ENCODE measurements around the gene DHX57. TPM values are rescaled to one million over a fixed set of nuclear protein-coding genes. Genes with fewer than 3 reads are reported as not detected.
"Not testable (repeated sequence)": the region's sequence is repeated elsewhere in the genome, so short reads cannot be mapped to it uniquely, and the experiment has no call there.

Gene DHX57
- total and polyA plus RNA-seq, 2 donors = 9.2 to 30.3 TPM

DNA sequence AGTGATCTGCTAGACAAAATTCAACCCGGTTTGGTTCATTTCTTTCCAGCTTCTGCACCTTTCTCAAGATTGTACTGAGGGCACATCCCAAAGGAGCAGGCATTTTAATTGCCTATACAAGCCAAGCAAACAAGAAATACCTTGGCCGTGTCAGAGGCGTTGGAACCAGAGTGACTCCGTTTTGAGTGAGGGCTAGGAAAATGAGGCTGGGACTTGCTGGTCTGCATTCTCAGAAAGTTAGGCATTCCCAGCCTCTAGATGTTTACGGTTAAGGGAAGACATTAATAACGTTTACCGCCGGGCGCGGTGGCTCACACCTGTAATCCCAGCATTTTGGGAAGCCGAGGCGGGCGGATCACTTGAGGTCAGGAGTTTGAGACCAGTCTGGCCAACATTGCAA lies 99.2 kb downstream of the DHX57 start:
- 68% methylated on average over 13 of the region's 13 CpGs for WGBS

DNA sequence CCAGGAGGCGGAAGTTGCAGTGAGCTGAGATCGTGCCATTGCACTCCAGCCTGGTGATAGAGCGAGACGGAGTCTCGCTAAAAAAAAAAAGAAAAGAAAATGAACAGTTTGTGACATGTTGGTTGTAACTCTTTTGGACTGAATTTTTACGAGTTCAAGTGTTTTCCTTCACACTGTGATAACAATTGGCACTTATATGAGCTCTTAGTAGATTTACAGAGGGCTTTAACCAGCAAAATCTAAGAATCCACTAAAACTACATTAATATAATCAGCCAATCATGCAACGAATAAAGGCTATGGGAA lies 99.9 kb downstream of the DHX57 start:
- no peak for DNase-seq (ENCODE audit: extremely low spot score)
- WGBS = 24% methylated on average over 7 of the region's 7 CpGs
- Histone ChIP-seq H3K36me3 (ENCODE audit: insufficient read depth) (peaks cover 3% of the 10 kb centered on the region), H3K27ac (ENCODE audit: low read depth) (no peak overlapping the region), H3K4me3 (ENCODE audit: low read depth, low read length) (no peak overlapping the region), H3K4me1 (ENCODE audit: insufficient read depth) (no peaks in the 10 kb centered on the region)

More for the DNA sequence above, 99.2 kb downstream of the DHX57 start:
- Histone ChIP-seq H3K4me3 (ENCODE audit: low read depth, low read length) (no peak overlapping the region), H3K36me3 (ENCODE audit: insufficient read depth) (peaks cover 3% of the 10 kb centered on the region), H3K27ac (ENCODE audit: low read depth) (no peak overlapping the region), H3K4me1 (ENCODE audit: insufficient read depth) (no peaks in the 10 kb centered on the region)
- no peak for DNase-seq (ENCODE audit: extremely low spot score)

DNA sequence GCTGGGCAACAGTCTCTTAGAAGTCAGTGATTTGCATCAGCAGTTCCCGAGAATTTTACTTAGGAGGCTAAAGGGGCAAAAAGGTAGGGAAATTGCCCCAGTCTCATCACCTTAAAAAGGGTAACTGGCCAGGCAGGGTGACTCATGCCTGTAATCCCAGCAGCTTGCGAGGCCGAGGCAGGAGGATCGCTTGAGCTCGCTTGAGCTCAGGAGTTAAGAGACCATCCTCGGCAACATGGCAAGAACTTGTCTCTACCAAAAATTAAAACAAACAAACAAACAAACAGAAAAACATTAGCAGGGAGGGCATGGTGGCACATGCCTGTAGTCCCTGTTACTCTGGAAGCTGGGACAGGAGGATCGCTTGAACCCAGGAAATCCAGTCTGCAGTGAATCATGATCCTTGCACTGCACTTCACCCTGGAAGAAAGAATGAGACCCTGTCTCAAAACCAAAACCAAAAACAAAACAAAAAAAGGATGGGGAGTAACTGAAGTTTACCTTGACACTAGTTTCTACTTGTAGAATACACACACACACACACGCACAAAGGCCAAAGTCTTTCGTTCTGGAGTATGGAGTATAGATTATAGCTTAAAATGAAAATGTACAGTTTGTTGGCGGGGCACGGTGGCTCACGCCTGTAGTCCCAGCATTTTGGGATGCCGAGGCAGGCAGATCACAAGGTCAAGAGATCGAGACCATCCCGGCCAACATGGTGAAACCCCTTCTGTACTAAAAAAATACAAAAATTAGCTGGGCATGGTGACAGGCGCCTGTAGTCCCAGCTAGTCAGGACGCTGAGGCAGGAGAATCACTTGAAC lies 100.4 kb downstream of the DHX57 start:
- 80% methylated on average over 17 of the region's 17 CpGs for WGBS
- no peak overlapping the region for H3K27ac ChIP-seq (ENCODE audit: low read depth)
- H3K4me3 ChIP-seq (ENCODE audit: low read depth, low read length) = no peak overlapping the region
- no peak for DNase-seq (ENCODE audit: extremely low spot score)
- no peaks in the 10 kb centered on the region for H3K4me1 ChIP-seq (ENCODE audit: insufficient read depth)
- H3K36me3 ChIP-seq (ENCODE audit: insufficient read depth) = no peaks in the 10 kb centered on the region

DNA sequence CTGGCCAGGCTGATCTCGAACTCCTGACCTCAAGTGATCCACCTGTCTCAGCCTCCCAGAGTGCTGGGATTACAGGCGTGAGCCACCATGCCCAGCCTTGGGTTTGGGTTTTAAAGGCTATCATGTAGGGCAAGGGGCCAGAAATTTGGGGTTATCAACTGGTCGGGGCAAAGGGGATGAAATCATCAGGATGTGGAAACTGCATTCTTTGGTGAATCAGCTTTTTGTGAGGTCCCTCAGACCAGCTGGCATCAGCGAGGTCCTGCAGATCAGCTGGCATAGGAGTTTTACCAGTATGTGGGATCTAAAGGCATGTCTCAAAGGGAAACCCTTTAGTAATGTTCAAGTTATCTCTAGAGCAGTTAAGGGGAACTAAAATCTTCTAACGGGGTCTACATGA lies 104.1 kb downstream of the DHX57 start:
- Histone ChIP-seq H3K4me3 (ENCODE audit: low read depth, low read length) (no peak overlapping the region), H3K36me3 (ENCODE audit: insufficient read depth) (no peaks in the 10 kb centered on the region), H3K4me1 (ENCODE audit: insufficient read depth) (no peaks in the 10 kb centered on the region), H3K27ac (ENCODE audit: low read depth) (no peak overlapping the region)
- 61% methylated on average over 5 of the region's 5 CpGs for WGBS
- DNase-seq (ENCODE audit: extremely low spot score) = no peak

DNA sequence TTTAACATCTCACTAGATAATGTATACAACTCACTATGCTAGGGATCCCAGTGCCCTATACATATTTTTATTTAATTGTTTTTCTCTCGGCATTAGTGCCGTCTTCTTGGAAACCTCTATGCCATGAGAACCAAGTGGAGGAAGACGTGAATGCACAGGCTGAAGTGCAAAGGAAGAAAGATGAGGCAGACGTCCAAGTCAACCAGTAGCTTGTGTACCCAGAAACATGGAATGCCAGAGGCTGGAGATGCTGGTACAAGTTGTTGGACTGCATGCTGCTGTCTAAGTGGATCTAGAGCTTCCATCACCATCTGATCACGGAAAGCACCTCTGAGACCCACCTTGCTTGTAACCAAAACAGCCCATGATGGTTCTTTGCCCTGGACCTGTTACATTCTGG lies 110.2 kb downstream of the DHX57 start:
- 87% methylated on average over 5 of the region's 5 CpGs for WGBS
- no peak for DNase-seq (ENCODE audit: extremely low spot score)
- H3K4me1 ChIP-seq (ENCODE audit: insufficient read depth) = no peaks in the 10 kb centered on the region
- no peaks in the 10 kb centered on the region for H3K36me3 ChIP-seq (ENCODE audit: insufficient read depth)
- H3K27ac ChIP-seq (ENCODE audit: low read depth) = no peak overlapping the region
- H3K4me3 ChIP-seq (ENCODE audit: low read depth, low read length) = no peak overlapping the region

DNA sequence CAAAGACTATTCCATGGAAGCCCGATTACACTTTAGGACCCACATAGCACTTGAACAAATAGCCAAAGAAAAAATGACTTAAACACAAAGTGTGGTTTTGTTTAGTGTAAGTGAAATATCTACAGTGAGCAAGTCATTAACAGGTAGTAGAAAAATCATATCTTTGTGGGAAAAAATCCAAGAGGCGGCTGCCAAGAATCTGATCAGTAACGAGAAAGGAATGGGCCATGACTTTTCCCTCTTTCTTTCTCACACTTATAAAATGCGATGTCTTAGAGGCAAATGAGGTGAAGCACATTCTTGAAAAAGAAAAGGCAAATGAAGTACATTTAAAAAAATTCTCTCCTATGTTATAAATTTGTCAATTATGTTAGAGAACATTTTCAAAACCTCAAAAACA lies 110.6 kb downstream of the DHX57 start:
- Histone ChIP-seq H3K4me3 (ENCODE audit: low read depth, low read length) (no peak overlapping the region), H3K27ac (ENCODE audit: low read depth) (no peak overlapping the region), H3K4me1 (ENCODE audit: insufficient read depth) (no peaks in the 10 kb centered on the region), H3K36me3 (ENCODE audit: insufficient read depth) (no peaks in the 10 kb centered on the region)
- DNase-seq (ENCODE audit: extremely low spot score) = no peak
- WGBS = 73% methylated on average over 4 of the region's 4 CpGs

DNA sequence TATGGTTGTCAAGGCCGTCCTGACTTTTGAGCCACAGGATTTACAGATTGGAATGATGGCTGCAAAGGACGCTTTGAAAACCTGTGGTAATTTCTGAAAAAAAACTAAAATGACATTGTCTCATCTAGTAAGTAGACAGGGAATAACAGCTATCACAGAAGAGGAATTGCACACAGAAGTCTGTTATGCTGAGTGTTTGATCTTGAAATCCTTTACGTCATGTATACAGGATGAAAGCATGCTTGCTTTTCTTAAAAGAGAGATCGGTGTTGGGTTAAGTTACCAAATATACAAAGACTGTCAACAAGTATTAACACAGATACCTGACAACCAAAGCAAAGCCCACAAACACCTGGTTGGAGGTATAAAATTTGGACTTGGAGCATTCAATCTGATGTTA lies 112.0 kb downstream of the DHX57 start:
- DNase-seq (ENCODE audit: extremely low spot score) = no peak
- 94% methylated on average over 4 of the region's 4 CpGs for WGBS
- Histone ChIP-seq H3K4me1 (ENCODE audit: insufficient read depth) (no peaks in the 10 kb centered on the region), H3K4me3 (ENCODE audit: low read depth, low read length) (no peak overlapping the region), H3K36me3 (ENCODE audit: insufficient read depth) (no peaks in the 10 kb centered on the region), H3K27ac (ENCODE audit: low read depth) (no peak overlapping the region)

DNA sequence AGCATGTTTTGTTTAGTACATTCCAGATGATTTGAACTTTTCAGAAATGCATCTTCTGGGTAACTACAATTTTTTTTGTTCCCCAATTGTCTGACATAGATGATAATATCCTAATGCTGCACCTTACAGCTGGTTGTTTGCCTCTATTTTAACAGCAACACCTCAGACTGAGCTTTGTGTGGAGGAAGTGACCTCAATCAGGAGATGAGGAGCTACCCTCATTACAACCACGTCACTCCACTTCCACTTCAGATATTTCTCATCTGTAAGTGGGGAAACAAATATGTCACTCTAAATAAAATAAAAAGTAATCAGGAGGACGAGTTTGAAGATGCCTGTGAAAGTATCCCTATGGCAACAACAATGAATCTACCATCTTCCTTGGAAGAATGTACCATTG lies 112.5 kb downstream of the DHX57 start:
- no peaks in the 10 kb centered on the region for H3K36me3 ChIP-seq (ENCODE audit: insufficient read depth)
- no peak for DNase-seq (ENCODE audit: extremely low spot score)
- 80% methylated on average over 2 of the region's 2 CpGs for WGBS
- H3K4me1 ChIP-seq (ENCODE audit: insufficient read depth) = no peaks in the 10 kb centered on the region
- no peak overlapping the region for H3K27ac ChIP-seq (ENCODE audit: low read depth)
- no peak overlapping the region for H3K4me3 ChIP-seq (ENCODE audit: low read depth, low read length)

DNA sequence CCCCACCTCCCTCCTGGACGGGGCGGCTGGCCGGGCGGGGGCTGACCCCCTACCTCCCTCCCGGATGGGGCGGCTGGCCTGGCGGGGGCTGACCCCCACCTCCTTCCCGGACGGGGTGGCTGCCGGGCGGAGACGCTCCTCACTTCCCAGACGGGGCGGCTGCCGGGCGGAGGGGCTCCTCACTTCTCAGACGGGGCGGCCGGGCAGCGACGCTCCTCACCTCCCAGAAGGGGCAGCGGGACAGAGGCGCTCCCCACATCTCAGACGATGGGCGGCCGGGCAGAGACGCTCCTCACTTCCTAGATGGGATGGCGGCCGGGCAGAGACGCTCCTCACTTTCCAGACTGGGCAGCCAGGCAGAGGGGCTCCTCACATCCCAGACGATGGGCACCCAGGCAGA lies 119.8 kb downstream of the DHX57 start:
- 96% methylated on average over 31 of the region's 31 CpGs for WGBS
- H3K36me3 ChIP-seq (ENCODE audit: insufficient read depth); H3K4me1 ChIP-seq (ENCODE audit: insufficient read depth); DNase-seq (ENCODE audit: extremely low spot score); H3K4me3 ChIP-seq (ENCODE audit: low read depth, low read length); H3K27ac ChIP-seq (ENCODE audit: low read depth): not testable (repeated sequence)

DNA sequence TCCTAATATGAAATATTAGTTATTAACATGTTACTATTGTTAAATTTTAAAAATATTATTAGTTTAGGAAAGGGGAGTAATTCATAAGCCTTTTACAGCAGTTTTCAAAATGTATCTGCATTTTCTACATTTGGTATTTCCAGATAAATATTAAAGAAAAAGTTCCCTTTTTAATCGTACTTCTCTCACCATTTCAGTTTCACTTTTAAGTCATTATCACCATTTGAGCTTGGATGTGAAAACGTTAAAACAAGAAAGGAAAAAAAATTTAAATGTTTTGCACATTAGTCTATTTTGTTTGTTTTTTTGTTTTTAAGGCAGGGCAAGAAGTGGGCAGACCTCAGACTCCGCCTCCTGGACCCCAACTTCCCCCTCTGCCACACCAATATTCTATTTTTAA lies 121.2 kb downstream of the DHX57 start:
- Histone ChIP-seq H3K4me1 (ENCODE audit: insufficient read depth) (no peaks in the 10 kb centered on the region), H3K27ac (ENCODE audit: low read depth) (no peak overlapping the region), H3K36me3 (ENCODE audit: insufficient read depth) (no peaks in the 10 kb centered on the region), H3K4me3 (ENCODE audit: low read depth, low read length) (no peak overlapping the region)
- WGBS = 70% methylated on average over 3 of the region's 3 CpGs
- DNase-seq (ENCODE audit: extremely low spot score) = no peak

DNA sequence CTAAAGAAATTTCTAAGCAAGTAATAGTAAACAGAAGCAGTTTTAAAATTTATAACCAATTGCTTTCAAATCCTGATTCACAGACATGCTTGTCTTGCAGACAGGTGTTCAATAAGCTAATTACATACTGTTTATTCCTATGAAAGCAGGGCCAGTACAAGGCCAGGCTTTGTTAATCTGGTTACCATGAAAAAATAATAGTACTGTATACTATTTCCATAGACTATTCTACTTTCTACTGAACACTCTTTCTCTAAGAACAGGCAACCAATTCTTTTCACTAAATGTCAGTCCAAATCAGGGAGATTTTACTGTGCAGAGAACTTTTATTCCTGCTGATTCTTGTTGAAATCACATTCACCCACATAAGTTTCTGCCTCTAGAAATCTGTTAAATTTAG lies 121.7 kb downstream of the DHX57 start:
- no peaks in the 10 kb centered on the region for H3K36me3 ChIP-seq (ENCODE audit: insufficient read depth)
- no peak for DNase-seq (ENCODE audit: extremely low spot score)
- no peak overlapping the region for H3K27ac ChIP-seq (ENCODE audit: low read depth)
- H3K4me3 ChIP-seq (ENCODE audit: low read depth, low read length) = no peak overlapping the region
- H3K4me1 ChIP-seq (ENCODE audit: insufficient read depth) = no peaks in the 10 kb centered on the region

DNA sequence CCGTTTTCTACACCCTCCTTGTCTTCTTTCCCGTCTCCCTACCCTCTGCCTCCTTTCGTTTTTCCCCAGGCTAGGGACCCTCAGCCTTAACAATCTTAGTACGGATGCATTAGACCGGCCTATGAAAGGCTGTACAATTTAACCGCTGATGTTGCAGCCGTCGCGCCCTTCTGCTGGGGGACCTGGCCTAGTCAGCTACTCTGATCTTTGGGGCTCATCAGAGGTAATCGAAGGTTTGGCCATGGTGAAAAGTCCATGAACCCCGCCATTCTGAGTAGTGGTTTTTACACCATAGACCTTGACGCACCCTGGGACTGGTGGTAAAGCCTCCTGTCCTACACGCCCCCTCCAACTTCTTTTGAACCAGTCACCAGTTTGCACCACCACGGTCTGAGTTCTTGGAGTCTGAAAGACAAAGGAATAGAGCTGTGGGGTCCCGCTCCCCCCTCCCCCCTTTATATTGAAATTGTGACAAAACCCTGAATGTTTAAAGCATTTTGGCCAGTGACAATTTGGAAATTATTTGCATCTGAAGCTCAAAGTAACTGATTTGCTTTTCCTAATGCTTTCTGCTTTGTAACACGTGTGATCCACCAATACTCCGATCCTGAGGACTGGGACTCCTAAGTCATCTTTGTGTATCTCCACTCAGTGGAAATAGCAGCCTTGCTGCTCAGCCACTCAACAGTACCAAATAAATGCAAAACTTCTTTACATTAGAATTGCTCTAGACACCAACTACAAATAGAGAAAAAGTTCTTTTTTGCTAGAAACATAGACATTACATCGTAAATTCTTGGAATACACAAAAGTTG lies 123.9 kb downstream of the DHX57 start:
- 23% methylated on average over 18 of the region's 18 CpGs for WGBS
- Histone ChIP-seq H3K36me3 (ENCODE audit: insufficient read depth) (peaks cover 5% of the 10 kb centered on the region), H3K27ac (ENCODE audit: low read depth) (peak overlapping the region; percentile 76), H3K4me1 (ENCODE audit: insufficient read depth) (no peaks in the 10 kb centered on the region), H3K4me3 (ENCODE audit: low read depth, low read length) (peak overlapping the region; percentile 32)
- DNase-seq (ENCODE audit: extremely low spot score) = no peak

DNA sequence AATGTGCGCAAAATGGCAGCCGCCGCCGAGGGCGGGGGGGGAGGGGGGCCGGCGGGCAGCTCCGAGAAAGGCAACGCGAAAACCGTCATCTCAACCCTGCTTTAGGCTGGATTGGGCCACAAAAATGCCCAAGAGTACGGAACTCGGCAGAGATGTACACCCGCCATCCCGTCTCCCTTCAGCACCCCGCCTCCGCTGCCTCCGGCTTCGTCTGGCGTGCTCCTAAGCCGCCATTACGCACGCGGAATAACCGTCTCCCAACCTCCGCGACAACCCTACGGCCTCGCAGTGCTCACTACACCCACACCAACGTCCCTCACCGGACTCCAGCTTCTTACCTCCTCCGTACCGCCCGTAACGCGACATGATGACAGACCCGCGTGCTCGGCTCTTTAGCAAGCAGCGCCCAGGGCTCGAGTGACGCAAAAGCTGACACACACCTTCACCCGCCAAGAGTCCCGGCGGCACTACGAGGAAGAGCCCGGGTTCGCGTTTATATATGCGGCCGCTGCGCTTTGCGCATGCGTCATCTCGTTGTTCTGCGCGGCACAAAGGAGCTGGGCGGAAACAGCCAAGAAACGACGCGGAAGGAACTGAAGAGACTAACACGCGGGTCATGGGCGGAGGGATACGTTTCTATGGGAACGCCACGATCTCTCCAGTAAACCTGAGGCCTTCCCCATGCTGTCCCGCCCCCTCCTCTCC lies 124.7 kb downstream of the DHX57 start, which contains the start of gene SRSF7:
Gene SRSF7, minus strand, starts transcription at position 471 of the 705 bp plus-strand sequence. Its CDS starts 105 bp downstream, at position 366.
- Histone ChIP-seq H3K36me3 (ENCODE audit: insufficient read depth) (peaks cover 8% of the 10 kb centered on the region), H3K27ac (ENCODE audit: low read depth) (peak within 1 kb of the TSS; percentile 98), H3K4me3 (ENCODE audit: low read depth, low read length) (peak within 1 kb of the TSS; percentile 71), H3K4me1 (ENCODE audit: insufficient read depth) (no peaks in the 10 kb centered on the region)
- under 1% methylated on average over 68 of the region's 68 CpGs for WGBS
- peak; percentile 99 for DNase-seq (ENCODE audit: extremely low spot score)

Data from urinary bladder (tissue), 4 donors.